H1 (cell line): ENCODE results near the gene OSBPL3. TPM values are rescaled to one million over a fixed set of nuclear protein-coding genes. Genes with fewer than 3 reads are reported as not detected.

Source experiments
- CTCF ChIA-PET: fragments of 300-600 bp; sonication (Branson Sonifier 250); formaldehyde crosslinking; loops from one replicate; lab custom pipeline; 2021; ENCODE audit not compliant: partially characterized antibody; lab: Charles Lee
- POLR2A ChIA-PET: fragments of 300-600 bp; sonication (Branson Sonifier 250); formaldehyde crosslinking; loops from one replicate; lab custom pipeline; 2021; ENCODE audit warnings: inconsistent platforms; ENCODE audit not compliant: partially characterized antibody; lab: Charles Lee
- DNase-seq, 2 experiments: peaks; one replicate each; pipeline versions ENCODE4 v3.0.0 to v3.0.0-alpha.2; 2010 to 2022; ENCODE audit warnings: low spot score in 2 of 2, low read depth in 1 of 2, mixed read lengths in 1 of 2
- FAIRE-seq: peaks from 2 replicates; lab custom pipeline; 2011; peaks lifted over from hg19 to GRCh38; lab: Jason Lieb, UNC
- H2AFZ ChIP-seq: 2 replicates; pipeline ENCODE4 v1.8.1; 2012; ENCODE audit warnings: low read length, inconsistent platforms
- H2AK5ac ChIP-seq: 2 replicates; pipeline ENCODE4 v1.6.1; 2013; ENCODE audit warnings: low read depth, low read length
- H2BK120ac ChIP-seq: replicated peaks from 2 replicates; pipeline ENCODE3; 2013; ENCODE audit warnings: low read depth, low read length, inconsistent platforms
- H2BK12ac ChIP-seq: 2 replicates; pipeline ENCODE4 v1.6.1; 2013; ENCODE audit warnings: low read depth, low read length
- H2BK15ac ChIP-seq: 2 replicates; pipeline ENCODE4 v1.6.1; 2013; ENCODE audit warnings: low read length
- H2BK20ac ChIP-seq: 2 replicates; pipeline ENCODE4 v1.6.1; 2013; ENCODE audit warnings: low read length
- H2BK5ac ChIP-seq: 2 replicates; pipeline ENCODE4 v1.6.1; 2013; ENCODE audit warnings: low read depth, low read length
- H3K14ac ChIP-seq: 2 replicates; pipeline ENCODE4 v1.6.1; 2013; ENCODE audit warnings: inconsistent platforms; ENCODE audit not compliant: insufficient read length
- H3K18ac ChIP-seq: 2 replicates; pipeline ENCODE4 v1.6.1; 2013; ENCODE audit warnings: low read length; ENCODE audit errors: extremely low read depth
- H3K23ac ChIP-seq: 2 replicates; pipeline ENCODE4 v1.6.1; 2013; ENCODE audit warnings: inconsistent platforms; ENCODE audit not compliant: insufficient read length
- H3K23me2 ChIP-seq: 2 replicates; pipeline ENCODE4 v1.6.1; 2013; ENCODE audit warnings: low read depth, low read length
- H3K27ac ChIP-seq: 2 replicates; pipeline ENCODE4 v1.6.1; 2011; ENCODE audit warnings: low read depth, low read length, inconsistent platforms
- H3K27me3 ChIP-seq, 4 experiments: replicated peaks in 1 of 4; 1 replicate in 1 of 4; 2 replicates in 3 of 4; pipeline versions ENCODE4 v1.6.1 to v1.8.1; 2011 to 2013; ENCODE audit warnings: low read length in 3 of 4, mild to moderate bottlenecking in 3 of 4, inconsistent platforms in 2 of 4, mixed read lengths in 2 of 4, moderate library complexity in 1 of 4; ENCODE audit not compliant: control insufficient read depth in 3 of 4, insufficient read depth in 3 of 4; ENCODE audit errors: extremely low read depth in 1 of 4
- H3K36me3 ChIP-seq, 4 experiments: 2 replicates each; pipeline versions ENCODE4 v1.6.1 to v1.8.1; 2011 to 2013; ENCODE audit warnings: mild to moderate bottlenecking in 4 of 4, low read length in 3 of 4, moderate library complexity in 2 of 4, control low read depth in 1 of 4, inconsistent platforms in 1 of 4; ENCODE audit not compliant: insufficient read depth in 4 of 4, control insufficient read depth in 2 of 4
- H3K4ac ChIP-seq: replicated peaks from 2 replicates; pipeline ENCODE3; 2013; ENCODE audit warnings: low read length, low read depth, mixed read lengths, inconsistent platforms; ENCODE audit not compliant: insufficient read length
- H3K4me1 ChIP-seq, 4 experiments: replicated peaks in 1 of 4; 1 replicate in 1 of 4; 2 replicates in 3 of 4; pipeline versions ENCODE4 v1.6.1 to v1.8.1; 2011 to 2013; ENCODE audit warnings: low read length in 3 of 4, inconsistent platforms in 2 of 4, mixed read lengths in 1 of 4; ENCODE audit not compliant: insufficient read depth in 4 of 4, control insufficient read depth in 3 of 4
- H3K4me2 ChIP-seq, 2 experiments: 2 replicates each; pipeline versions ENCODE4 v1.6.1 to v1.8.1; 2011 to 2013; ENCODE audit warnings: low read depth in 2 of 2, low read length in 2 of 2, control low read depth in 1 of 2, inconsistent platforms in 1 of 2, mild to moderate bottlenecking in 1 of 2; ENCODE audit not compliant: insufficient read depth in 1 of 2
- H3K4me3 ChIP-seq, 4 experiments: fragments of 200-600, 300-600 bp in 1 of 4; sonication (generic), shearing (Covaris generic), sonication (Bioruptor Twin) in 1 of 4; 2 replicates each; pipeline versions ENCODE4 v1.5.1 to v1.8.1; 2011 to 2016; ENCODE audit warnings: low read length in 4 of 4, low read depth in 3 of 4, control low read depth in 2 of 4, inconsistent platforms in 2 of 4, mild to moderate bottlenecking in 2 of 4, mixed read lengths in 1 of 4, moderate library complexity in 1 of 4; ENCODE audit not compliant: insufficient read depth in 2 of 4; ENCODE audit errors: extremely low read depth in 1 of 4
- H3K56ac ChIP-seq: replicated peaks from 2 replicates; pipeline ENCODE3; 2013; ENCODE audit warnings: low read depth, mild to moderate bottlenecking, mixed read lengths, low read length, inconsistent platforms; ENCODE audit not compliant: insufficient read length
- H3K79me1 ChIP-seq: 2 replicates; pipeline ENCODE4 v1.6.1; 2013; ENCODE audit warnings: low read depth, low read length, control low read depth
- H3K79me2 ChIP-seq, 2 experiments: 2 replicates each; pipeline versions ENCODE4 v1.6.1 to v1.8.1; 2012 to 2013; ENCODE audit warnings: low read length in 2 of 2, mild to moderate bottlenecking in 2 of 2, inconsistent platforms in 1 of 2; ENCODE audit not compliant: insufficient read depth in 2 of 2, control insufficient read depth in 1 of 2
- H3K9ac ChIP-seq, 4 experiments: replicated peaks in 1 of 4; 1 replicate in 1 of 4; 2 replicates in 3 of 4; pipeline versions ENCODE4 v1.6.1 to v1.8.1; 2011 to 2013; ENCODE audit warnings: low read depth in 3 of 4, low read length in 3 of 4, control low read depth in 2 of 4, mild to moderate bottlenecking in 2 of 4, moderate library complexity in 2 of 4, inconsistent platforms in 1 of 4; ENCODE audit errors: extremely low read depth in 1 of 4
- H3K9me3 ChIP-seq, 2 experiments: 2 replicates each; pipeline versions ENCODE4 v1.6.1 to v1.8.1; 2012 to 2013; ENCODE audit warnings: mild to moderate bottlenecking in 2 of 2, moderate library complexity in 2 of 2, control low read depth in 1 of 2, inconsistent platforms in 1 of 2, low read depth in 1 of 2, low read length in 1 of 2, mixed read lengths in 1 of 2; ENCODE audit not compliant: insufficient read depth in 2 of 2
- H4K20me1 ChIP-seq, 2 experiments: replicated peaks in 1 of 2; 2 replicates each; pipeline versions ENCODE3 to v1.8.1; 2011 to 2013; ENCODE audit warnings: inconsistent platforms in 2 of 2, low read length in 2 of 2, mild to moderate bottlenecking in 1 of 2; ENCODE audit not compliant: insufficient read depth in 2 of 2, control insufficient read depth in 1 of 2
- H4K5ac ChIP-seq: 2 replicates; pipeline ENCODE4 v1.6.1; 2013; ENCODE audit warnings: low read length, low read depth, mixed read lengths, inconsistent platforms; ENCODE audit not compliant: insufficient read length
- H4K8ac ChIP-seq: 2 replicates; pipeline ENCODE4 v1.8.0; 2013; ENCODE audit warnings: mild to moderate bottlenecking, moderate library complexity, low read length, inconsistent platforms; ENCODE audit not compliant: insufficient read depth; ENCODE audit errors: extremely low read depth
- H4K91ac ChIP-seq: replicated peaks from 2 replicates; pipeline ENCODE3; 2013; ENCODE audit warnings: low read length, mixed read lengths, inconsistent platforms; ENCODE audit not compliant: insufficient read length
- EGR1 ChIP-seq: IDR thresholded peaks from 2 replicates; pipeline ENCODE4 v1.6.1; 2011; ENCODE audit warnings: low read depth, low read length, borderline replicate concordance
- RNF2 ChIP-seq: fragments of 200-900, 300-1000 bp; sonication (generic); IDR thresholded peaks from 2 replicates; pipeline ENCODE4 v1.7.1; 2016; ENCODE audit warnings: borderline replicate concordance, low read depth, mild to moderate bottlenecking, antibody characterized with exemption, low read length; ENCODE audit not compliant: poor library complexity, severe bottlenecking; ENCODE audit errors: missing control alignments
- SAP30 ChIP-seq: fragments of 300-600 bp; sonication (generic); IDR thresholded peaks from 2 replicates; pipeline ENCODE4 v1.7.1; 2012; ENCODE audit warnings: low read length, moderate library complexity, mild to moderate bottlenecking, inconsistent platforms; ENCODE audit not compliant: insufficient read depth, insufficient replicate concordance
- SP1 ChIP-seq: IDR thresholded peaks from 2 replicates; pipeline ENCODE4 v1.6.1; 2011; ENCODE audit warnings: low read depth, low read length
- YY1 ChIP-seq: IDR thresholded peaks from 2 replicates; pipeline ENCODE4 v1.6.1; 2011; ENCODE audit warnings: low read depth, mild to moderate bottlenecking, low read length
- ZNF274 ChIP-seq: IDR thresholded peaks from 2 replicates; pipeline ENCODE4 v1.7.0; 2012; ENCODE audit warnings: low read length, borderline replicate concordance; ENCODE audit errors: extremely low read depth
- WGBS, 2 experiments: shearing (Covaris generic) in 1 of 2; methylation state at CpG; one replicate each; pipeline versions ENCODE4 v1.1.6 to v1.1.7; 2013 to 2015; ENCODE audit warnings: low lambda C conversion rate in 2 of 2, mixed read lengths in 2 of 2, inconsistent platforms in 1 of 2, low coverage in 1 of 2, missing lambda C conversion rate in 1 of 2; ENCODE audit not compliant: insufficient replicate concordance in 2 of 2, insufficient coverage in 1 of 2, insufficient read length in 1 of 2; ENCODE audit errors: extremely low coverage in 1 of 2, missing lambda C conversion rate in 1 of 2; 5-methylcytosine and 5-hydroxymethylcytosine counted together
- polyA plus RNA-seq, 7 experiments: library from polyadenylated mRNA; depleted of rRNA in 3 of 7; stranded (reverse) in 5 of 7; unstranded in 2 of 7; fragments of >200 nt in 5 of 7; fragments of 200-250 nt in 2 of 7; gene quantifications; 1 replicate in 5 of 7; 2 replicates in 1 of 7; 4 replicates in 1 of 7; pipeline versions ENCODE4 v1.2.1 to v1.2.3, GENCODE V29; 2011 to 2013; ENCODE audit warnings: missing spikeins in 2 of 7, mixed read lengths in 2 of 7
- total RNA-seq: library from RNA; stranded (reverse); fragmentation: NEBNext Ultra II Directional; extraction: Animal tissue kit (Norgen Biotek cat#: 25700); gene quantifications from 2 replicates; pipeline ENCODE4 v1.2.1, GENCODE V29; 2021
- TF ChIP-seq, protein P1 (sequence below): IDR thresholded peaks from 2 replicates; pipeline ENCODE4 v1.6.1; 2011; ENCODE audit warnings: low read length, improper control_type of control experiment
- TF ChIP-seq, protein P2 (sequence below), 3 experiments: IDR thresholded peaks; 1 replicate in 2 of 3; 2 replicates in 1 of 3; pipeline versions ENCODE4 v1.5.1 to v1.6.1; 2011; ENCODE audit warnings: low read length in 3 of 3, mild to moderate bottlenecking in 3 of 3, inconsistent platforms in 2 of 3, low read depth in 1 of 3, moderate library complexity in 1 of 3; ENCODE audit not compliant: insufficient read depth in 1 of 3; ENCODE audit errors: control extremely low read depth in 1 of 3

The OSBPL3 gene
- total and polyA plus RNA-seq, 2 of the 8 experiments (the other 6 are each of a cell fraction or from before 2014, with no cell fraction given): 2.8 to 13.9 TPM

DNA sequence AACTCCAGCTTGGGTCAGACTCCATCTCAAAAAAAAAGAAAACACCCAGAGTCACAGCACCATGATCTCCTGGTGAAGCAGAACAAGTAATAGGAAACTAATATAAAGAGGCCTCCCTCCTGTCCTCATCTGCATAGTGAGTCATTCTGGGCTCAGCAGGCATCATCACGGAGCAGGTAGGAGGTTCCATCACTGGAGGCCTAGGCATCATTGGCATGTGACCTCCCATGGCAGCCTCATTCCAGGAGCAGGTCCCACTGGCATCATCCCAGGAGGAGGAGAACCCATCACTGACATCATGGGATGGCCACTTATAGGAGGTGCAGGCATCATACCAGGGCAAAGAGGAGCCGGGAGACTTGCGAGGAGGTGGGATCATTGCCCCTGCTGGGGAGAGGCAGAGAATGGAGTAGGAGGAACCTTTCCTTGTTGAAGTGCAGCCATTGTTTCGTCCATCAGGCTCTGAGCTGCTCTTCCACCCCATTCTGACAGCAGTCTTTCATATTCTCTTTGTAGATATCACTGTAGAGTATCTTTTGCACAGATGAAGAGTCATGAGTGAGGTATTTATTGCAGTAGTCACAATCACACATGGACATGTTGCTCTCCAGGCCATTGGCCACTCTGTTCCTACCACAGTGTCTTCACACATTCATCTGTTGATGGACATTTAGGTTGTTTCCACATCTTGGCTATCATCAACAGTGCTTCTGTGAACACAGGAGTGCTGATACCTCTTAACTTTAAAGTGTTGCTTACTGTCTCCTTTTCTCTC lies 73.8 kb downstream of the OSBPL3 start:
- Histone ChIP-seq H3K56ac (no peak overlapping the region), H3K79me1 (peaks cover 2% of the 10 kb centered on the region; the same call in 1 of the 2 replicates), H2BK20ac (no peak overlapping the region), H4K5ac (no peak overlapping the region), H3K79me2 (no peaks in the 10 kb centered on the region), H3K27ac (no peak overlapping the region), H2BK120ac (no peak overlapping the region), H3K23me2 (no peaks in the 10 kb centered on the region; the same call in 1 of the 2 replicates), H3K4me1 (no peaks in the 10 kb centered on the region; a peak in 1 of 7 replicates), H3K36me3 (no peaks in the 10 kb centered on the region; a peak in 1 of 8 replicates), H2BK5ac (no peak overlapping the region), H4K8ac (no peak overlapping the region), H3K4me2 (no peak overlapping the region), H3K9ac (no peak overlapping the region), H2BK12ac (no peak overlapping the region), H4K91ac (no peak overlapping the region), H2AK5ac (no peak overlapping the region), H3K27me3 (no peaks in the 10 kb centered on the region), H2AFZ (no peak overlapping the region), H4K20me1 (no peaks in the 10 kb centered on the region), H3K9me3 (no peaks in the 10 kb centered on the region), H3K14ac (no peak overlapping the region), H3K4me3 (no peak overlapping the region), H2BK15ac (no peak overlapping the region), H3K18ac (no peak overlapping the region), H3K23ac (no peak overlapping the region), H3K4ac (no peak overlapping the region)
- POLR2A ChIA-PET: no interaction called here
- WGBS, 2 experiments: 92% methylated on average over 4 of the region's 4 CpGs; no CpG with 5 or more reads in 1 of the 2 experiments
- CTCF ChIA-PET: no interaction called here
- no peak for DNase-seq
- FAIRE-seq: no peak
- TF ChIP-seq YY1 (no peak), RNF2 (no peak), SP1 (no peak), ZNF274 (no peak), EGR1 (no peak), SAP30 (no peak)
- TF ChIP-seq, protein P1, sequence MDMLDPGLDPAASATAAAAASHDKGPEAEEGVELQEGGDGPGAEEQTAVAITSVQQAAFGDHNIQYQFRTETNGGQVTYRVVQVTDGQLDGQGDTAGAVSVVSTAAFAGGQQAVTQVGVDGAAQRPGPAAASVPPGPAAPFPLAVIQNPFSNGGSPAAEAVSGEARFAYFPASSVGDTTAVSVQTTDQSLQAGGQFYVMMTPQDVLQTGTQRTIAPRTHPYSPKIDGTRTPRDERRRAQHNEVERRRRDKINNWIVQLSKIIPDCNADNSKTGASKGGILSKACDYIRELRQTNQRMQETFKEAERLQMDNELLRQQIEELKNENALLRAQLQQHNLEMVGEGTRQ: no peak
- TF ChIP-seq, protein P2, sequence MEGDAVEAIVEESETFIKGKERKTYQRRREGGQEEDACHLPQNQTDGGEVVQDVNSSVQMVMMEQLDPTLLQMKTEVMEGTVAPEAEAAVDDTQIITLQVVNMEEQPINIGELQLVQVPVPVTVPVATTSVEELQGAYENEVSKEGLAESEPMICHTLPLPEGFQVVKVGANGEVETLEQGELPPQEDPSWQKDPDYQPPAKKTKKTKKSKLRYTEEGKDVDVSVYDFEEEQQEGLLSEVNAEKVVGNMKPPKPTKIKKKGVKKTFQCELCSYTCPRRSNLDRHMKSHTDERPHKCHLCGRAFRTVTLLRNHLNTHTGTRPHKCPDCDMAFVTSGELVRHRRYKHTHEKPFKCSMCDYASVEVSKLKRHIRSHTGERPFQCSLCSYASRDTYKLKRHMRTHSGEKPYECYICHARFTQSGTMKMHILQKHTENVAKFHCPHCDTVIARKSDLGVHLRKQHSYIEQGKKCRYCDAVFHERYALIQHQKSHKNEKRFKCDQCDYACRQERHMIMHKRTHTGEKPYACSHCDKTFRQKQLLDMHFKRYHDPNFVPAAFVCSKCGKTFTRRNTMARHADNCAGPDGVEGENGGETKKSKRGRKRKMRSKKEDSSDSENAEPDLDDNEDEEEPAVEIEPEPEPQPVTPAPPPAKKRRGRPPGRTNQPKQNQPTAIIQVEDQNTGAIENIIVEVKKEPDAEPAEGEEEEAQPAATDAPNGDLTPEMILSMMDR (IDR thresholded peaks at IDR 0.05; ENCODE audit: control extremely low read depth in 1 of 3, insufficient read depth in 1 of 3, low read depth in 1 of 3, low read length in 3 of 3): no peak
